Measurements from ENCODE around the gene HTR2A.
"Not testable (repeated sequence)": the region's sequence is repeated elsewhere in the genome, so short reads cannot be mapped to it uniquely, and the experiment has no call there.

Gene HTR2A

GRCh38 chr13:46822551-46822950, 74.3 kb downstream of the HTR2A start:
- H3K36me3 ChIP-seq (ENCODE audit: control insufficient read depth, insufficient read depth, low read length), result no peaks in the 10 kb centered on the region
- H3K27ac ChIP-seq (ENCODE audit: insufficient read depth, low read depth, low read length, poor library complexity, severe bottlenecking), result no peak overlapping the region
- WGBS, 2 experiments, result 91 to 93% methylated on average over 2 of the region's 2 CpGs
- H3K4me1 ChIP-seq (ENCODE audit: control insufficient read depth, insufficient read depth, low read length), result no peaks in the 10 kb centered on the region
- no peaks in the 10 kb centered on the region for H3K9me3 ChIP-seq (ENCODE audit: control insufficient read depth, low read length)
- no peak overlapping the region for H3K4me3 ChIP-seq (ENCODE audit: insufficient read depth, low read depth, low read length)
- no peaks in the 10 kb centered on the region for H3K27me3 ChIP-seq (ENCODE audit: control insufficient read depth, insufficient read depth, low read length, poor library complexity, severe bottlenecking)

GRCh38 chr13:46817838-46818476, 78.9 kb downstream of the HTR2A start:
- no peak overlapping the region for H3K4me3 ChIP-seq (ENCODE audit: insufficient read depth, low read depth, low read length)

GRCh38 chr13:46817095-46817494, 79.8 kb downstream of the HTR2A start:
- Histone ChIP-seq H3K27me3 (ENCODE audit: control insufficient read depth, insufficient read depth, low read length, poor library complexity, severe bottlenecking) (no peaks in the 10 kb centered on the region), H3K9me3 (ENCODE audit: control insufficient read depth, low read length) (no peaks in the 10 kb centered on the region), H3K4me3 (ENCODE audit: insufficient read depth, low read depth, low read length) (no peak overlapping the region), H3K36me3 (ENCODE audit: control insufficient read depth, insufficient read depth, low read length) (no peaks in the 10 kb centered on the region), H3K27ac (ENCODE audit: insufficient read depth, low read depth, low read length, poor library complexity, severe bottlenecking) (no peak overlapping the region), H3K4me1 (ENCODE audit: control insufficient read depth, insufficient read depth, low read length) (no peaks in the 10 kb centered on the region)
- WGBS, 2 experiments, result 75 to 97% methylated on average over 1 of the region's 1 CpG

More at GRCh38 chr13:46817838-46818476, 78.9 kb downstream of the HTR2A start:
- no peaks in the 10 kb centered on the region for H3K27me3 ChIP-seq (ENCODE audit: control insufficient read depth, insufficient read depth, low read length, poor library complexity, severe bottlenecking)
- no peaks in the 10 kb centered on the region for H3K9me3 ChIP-seq (ENCODE audit: control insufficient read depth, low read length)
- WGBS, 2 experiments, result 91 to 94% methylated on average over 13 of the region's 13 CpGs
- H3K27ac ChIP-seq (ENCODE audit: insufficient read depth, low read depth, low read length, poor library complexity, severe bottlenecking), result no peak overlapping the region
- H3K4me1 ChIP-seq (ENCODE audit: control insufficient read depth, insufficient read depth, low read length), result no peaks in the 10 kb centered on the region
- no peaks in the 10 kb centered on the region for H3K36me3 ChIP-seq (ENCODE audit: control insufficient read depth, insufficient read depth, low read length)

- Histone ChIP-seq H3K27ac (ENCODE audit: insufficient read depth, low read depth, low read length, poor library complexity, severe bottlenecking) (no peak overlapping the region), H3K9me3 (ENCODE audit: control insufficient read depth, low read length) (no peaks in the 10 kb centered on the region), H3K4me3 (ENCODE audit: insufficient read depth, low read depth, low read length) (no peak overlapping the region), H3K27me3 (ENCODE audit: control insufficient read depth, insufficient read depth, low read length, poor library complexity, severe bottlenecking) (no peaks in the 10 kb centered on the region), H3K36me3 (ENCODE audit: control insufficient read depth, insufficient read depth, low read length) (no peaks in the 10 kb centered on the region), H3K4me1 (ENCODE audit: control insufficient read depth, insufficient read depth, low read length) (no peaks in the 10 kb centered on the region)
- 100% methylated on average over 1 of the region's 1 CpG for WGBS, 2 experiments
Measured at GRCh38 chr13:46816371-46816770, 80.5 kb downstream of the HTR2A start.

- Histone ChIP-seq H3K4me3 (ENCODE audit: insufficient read depth, low read depth, low read length) (no peak overlapping the region), H3K9me3 (ENCODE audit: control insufficient read depth, low read length) (no peaks in the 10 kb centered on the region), H3K4me1 (ENCODE audit: control insufficient read depth, insufficient read depth, low read length) (no peaks in the 10 kb centered on the region), H3K27me3 (ENCODE audit: control insufficient read depth, insufficient read depth, low read length, poor library complexity, severe bottlenecking) (no peaks in the 10 kb centered on the region), H3K27ac (ENCODE audit: insufficient read depth, low read depth, low read length, poor library complexity, severe bottlenecking) (no peak overlapping the region), H3K36me3 (ENCODE audit: control insufficient read depth, insufficient read depth, low read length) (no peaks in the 10 kb centered on the region)
Measured at GRCh38 chr13:46812301-46812797, 84.5 kb downstream of the HTR2A start.

- WGBS, 2 experiments, result 96 to 97% methylated on average over 5 of the region's 5 CpGs
- no peaks in the 10 kb centered on the region for H3K27me3 ChIP-seq (ENCODE audit: control insufficient read depth, insufficient read depth, low read length, poor library complexity, severe bottlenecking)
- H3K9me3 ChIP-seq (ENCODE audit: control insufficient read depth, low read length), result no peaks in the 10 kb centered on the region
- H3K36me3 ChIP-seq (ENCODE audit: control insufficient read depth, insufficient read depth, low read length), result no peaks in the 10 kb centered on the region
- H3K27ac ChIP-seq (ENCODE audit: insufficient read depth, low read depth, low read length, poor library complexity, severe bottlenecking), result no peak overlapping the region
- no peak overlapping the region for H3K4me3 ChIP-seq (ENCODE audit: insufficient read depth, low read depth, low read length)
- no peaks in the 10 kb centered on the region for H3K4me1 ChIP-seq (ENCODE audit: control insufficient read depth, insufficient read depth, low read length)
Measured at GRCh38 chr13:46810440-46810839, 86.4 kb downstream of the HTR2A start.

- not testable (repeated sequence) for H3K9me3 ChIP-seq (ENCODE audit: control insufficient read depth, low read length); H3K27me3 ChIP-seq (ENCODE audit: control insufficient read depth, insufficient read depth, low read length, poor library complexity, severe bottlenecking); H3K4me3 ChIP-seq (ENCODE audit: insufficient read depth, low read depth, low read length); H3K4me1 ChIP-seq (ENCODE audit: control insufficient read depth, insufficient read depth, low read length); H3K27ac ChIP-seq (ENCODE audit: insufficient read depth, low read depth, low read length, poor library complexity, severe bottlenecking); H3K36me3 ChIP-seq (ENCODE audit: control insufficient read depth, insufficient read depth, low read length)
- 87 to 88% methylated on average over 1 of the region's 1 CpG for WGBS, 2 experiments
Measured at GRCh38 chr13:46804921-46805320, 91.9 kb downstream of the HTR2A start.

- no peaks in the 10 kb centered on the region for H3K36me3 ChIP-seq (ENCODE audit: control insufficient read depth, insufficient read depth, low read length)
- no peak overlapping the region for H3K27ac ChIP-seq (ENCODE audit: insufficient read depth, low read depth, low read length, poor library complexity, severe bottlenecking)
- no peak overlapping the region for H3K4me3 ChIP-seq (ENCODE audit: insufficient read depth, low read depth, low read length)
- no peaks in the 10 kb centered on the region for H3K27me3 ChIP-seq (ENCODE audit: control insufficient read depth, insufficient read depth, low read length, poor library complexity, severe bottlenecking)
- no peaks in the 10 kb centered on the region for H3K9me3 ChIP-seq (ENCODE audit: control insufficient read depth, low read length)
- WGBS, 2 experiments, result 87 to 98% methylated on average over 3 of the region's 3 CpGs
- H3K4me1 ChIP-seq (ENCODE audit: control insufficient read depth, insufficient read depth, low read length), result no peaks in the 10 kb centered on the region
Measured at GRCh38 chr13:46804391-46804815, 92.5 kb downstream of the HTR2A start.

- Histone ChIP-seq H3K4me1 (ENCODE audit: control insufficient read depth, insufficient read depth, low read length) (no peaks in the 10 kb centered on the region), H3K27ac (ENCODE audit: insufficient read depth, low read depth, low read length, poor library complexity, severe bottlenecking) (no peak overlapping the region), H3K9me3 (ENCODE audit: control insufficient read depth, low read length) (no peaks in the 10 kb centered on the region), H3K4me3 (ENCODE audit: insufficient read depth, low read depth, low read length) (no peak overlapping the region), H3K27me3 (ENCODE audit: control insufficient read depth, insufficient read depth, low read length, poor library complexity, severe bottlenecking) (no peaks in the 10 kb centered on the region), H3K36me3 (ENCODE audit: control insufficient read depth, insufficient read depth, low read length) (no peaks in the 10 kb centered on the region)
- 92 to 93% methylated on average over 5 of the region's 5 CpGs for WGBS, 2 experiments
Measured at GRCh38 chr13:46803586-46803985, 93.3 kb downstream of the HTR2A start.

- Histone ChIP-seq H3K36me3 (ENCODE audit: control insufficient read depth, insufficient read depth, low read length) (no peaks in the 10 kb centered on the region), H3K4me3 (ENCODE audit: insufficient read depth, low read depth, low read length) (no peak overlapping the region), H3K9me3 (ENCODE audit: control insufficient read depth, low read length) (no peaks in the 10 kb centered on the region), H3K27me3 (ENCODE audit: control insufficient read depth, insufficient read depth, low read length, poor library complexity, severe bottlenecking) (no peaks in the 10 kb centered on the region), H3K4me1 (ENCODE audit: control insufficient read depth, insufficient read depth, low read length) (peaks cover 4% of the 10 kb centered on the region), H3K27ac (ENCODE audit: insufficient read depth, low read depth, low read length, poor library complexity, severe bottlenecking) (no peak overlapping the region)
- 86 to 93% methylated on average over 1 of the region's 1 CpG for WGBS, 2 experiments
Measured at GRCh38 chr13:46801858-46802257, 95.0 kb downstream of the HTR2A start.

GRCh38 chr13:46799139-46799538, 97.7 kb downstream of the HTR2A start:
- no peak overlapping the region for H3K4me3 ChIP-seq (ENCODE audit: insufficient read depth, low read depth, low read length)
- no peaks in the 10 kb centered on the region for H3K27me3 ChIP-seq (ENCODE audit: control insufficient read depth, insufficient read depth, low read length, poor library complexity, severe bottlenecking)
- H3K4me1 ChIP-seq (ENCODE audit: control insufficient read depth, insufficient read depth, low read length), result peaks cover 12% of the 10 kb centered on the region
- no peak overlapping the region for H3K27ac ChIP-seq (ENCODE audit: insufficient read depth, low read depth, low read length, poor library complexity, severe bottlenecking)
- WGBS, 2 experiments, result 90 to 94% methylated on average over 3 to 4 of the region's 4 CpGs
- H3K36me3 ChIP-seq (ENCODE audit: control insufficient read depth, insufficient read depth, low read length), result no peaks in the 10 kb centered on the region
- H3K9me3 ChIP-seq (ENCODE audit: control insufficient read depth, low read length), result no peaks in the 10 kb centered on the region

Data from ectodermal cell (in vitro differentiated cells).